Fibroblast of pulmonary artery (primary cell): ENCODE results near the gene HOXB4.
A peak's percentile ranks its signal among the peaks of the same experiment; 100 is the strongest.

Experiments used
- DNase-seq: peaks from one replicate; pipeline ENCODE4 v3.0.0-alpha.2; 2010; ENCODE audit warnings: low read depth
- H3K4me3 ChIP-seq: replicated peaks from 2 replicates; pipeline ENCODE4 v1.5.1; 2011; ENCODE audit warnings: low read depth, mild to moderate bottlenecking, control low read depth, low read length, moderate library complexity
- CTCF ChIP-seq: IDR thresholded peaks from 2 replicates; pipeline ENCODE4 v1.5.1; 2011; ENCODE audit warnings: mild to moderate bottlenecking, control low read depth, low read length, inconsistent platforms; ENCODE audit errors: missing control alignments

The HOXB4 gene

GRCh38 chr17:48563867-48564187, 14.3 kb downstream of the HOXB4 start:
- peak overlapping the region; percentile 36 for H3K4me3 ChIP-seq
- DNase-seq, result no peak
- TF ChIP-seq CTCF, result no peak

GRCh38 chr17:48563385-48563838, 14.7 kb downstream of the HOXB4 start:
- peak overlapping the region; percentile 36 for H3K4me3 ChIP-seq
- no peak for DNase-seq
- no peak for TF ChIP-seq CTCF

GRCh38 chr17:48562934-48563333, 15.2 kb downstream of the HOXB4 start:
- peak overlapping the region; percentile 1 for H3K4me3 ChIP-seq
- TF ChIP-seq CTCF, result no peak

GRCh38 chr17:48561884-48562810, 16.0 kb downstream of the HOXB4 start:
- DNase-seq, result no peak
- peak; percentile 35 for TF ChIP-seq CTCF
- no peak overlapping the region for H3K4me3 ChIP-seq

More at GRCh38 chr17:48562934-48563333, 15.2 kb downstream of the HOXB4 start:
- no peak for DNase-seq

- H3K4me3 ChIP-seq, result no peak overlapping the region
- DNase-seq, result no peak
Measured at GRCh38 chr17:48559840-48560817, 18.0 kb downstream of the HOXB4 start.

More at GRCh38 chr17:48559840-48560817, 18.0 kb downstream of the HOXB4 start:
- no peak for TF ChIP-seq CTCF
